ENCODE measurements around the gene PROKR1. TPM values are rescaled to one million over a fixed set of nuclear protein-coding genes. Genes with fewer than 3 reads are reported as not detected.

The PROKR1 gene
- total and polyA plus RNA-seq, 12 donors = 0.06 TPM; not detected in 11

GRCh38 chr2:68645523-68645922 is 2.1 kb downstream of the PROKR1 start:
- no peak overlapping the region for H3K27ac ChIP-seq
- DNase-seq (no peak), ATAC-seq (no peak)
- H3K4me1 ChIP-seq = peaks cover 0 to 16% (median 10%) of the 10 kb centered on the region in 9 donors
- TF ChIP-seq, protein P1, sequence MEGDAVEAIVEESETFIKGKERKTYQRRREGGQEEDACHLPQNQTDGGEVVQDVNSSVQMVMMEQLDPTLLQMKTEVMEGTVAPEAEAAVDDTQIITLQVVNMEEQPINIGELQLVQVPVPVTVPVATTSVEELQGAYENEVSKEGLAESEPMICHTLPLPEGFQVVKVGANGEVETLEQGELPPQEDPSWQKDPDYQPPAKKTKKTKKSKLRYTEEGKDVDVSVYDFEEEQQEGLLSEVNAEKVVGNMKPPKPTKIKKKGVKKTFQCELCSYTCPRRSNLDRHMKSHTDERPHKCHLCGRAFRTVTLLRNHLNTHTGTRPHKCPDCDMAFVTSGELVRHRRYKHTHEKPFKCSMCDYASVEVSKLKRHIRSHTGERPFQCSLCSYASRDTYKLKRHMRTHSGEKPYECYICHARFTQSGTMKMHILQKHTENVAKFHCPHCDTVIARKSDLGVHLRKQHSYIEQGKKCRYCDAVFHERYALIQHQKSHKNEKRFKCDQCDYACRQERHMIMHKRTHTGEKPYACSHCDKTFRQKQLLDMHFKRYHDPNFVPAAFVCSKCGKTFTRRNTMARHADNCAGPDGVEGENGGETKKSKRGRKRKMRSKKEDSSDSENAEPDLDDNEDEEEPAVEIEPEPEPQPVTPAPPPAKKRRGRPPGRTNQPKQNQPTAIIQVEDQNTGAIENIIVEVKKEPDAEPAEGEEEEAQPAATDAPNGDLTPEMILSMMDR (IDR thresholded peaks at IDR 0.05) = no peak
- H3K4me3 ChIP-seq = no peak overlapping the region
- no peaks in the 10 kb centered on the region for H3K36me3 ChIP-seq
- intact Hi-C loops (cut with DNase I) = no loop called here
- peaks cover 3 to 89% (median 67%) of the 10 kb centered on the region in 7 donors for H3K27me3 ChIP-seq
- H3K9me3 ChIP-seq = peaks cover 0 to 12% (median 0%) of the 10 kb centered on the region in 11 donors

DNA sequence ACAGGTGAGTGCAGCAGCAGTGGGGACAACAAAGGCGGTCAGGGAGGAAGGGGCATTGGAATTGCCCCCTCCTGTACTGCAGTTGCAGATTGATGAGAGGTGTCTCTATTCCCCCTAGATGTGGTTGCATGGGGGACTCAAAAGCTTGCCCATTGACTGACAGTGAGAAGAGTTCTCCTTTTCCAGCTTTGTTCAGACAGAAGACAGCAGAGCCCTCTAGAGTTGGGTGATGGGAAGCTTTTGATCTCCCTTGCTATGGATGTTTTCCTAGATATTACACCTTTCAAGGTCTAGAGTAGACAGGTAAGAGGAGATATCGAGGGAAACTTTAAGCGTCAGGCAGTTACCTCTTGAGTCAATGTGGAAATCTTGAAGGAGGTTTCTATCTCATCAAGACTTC is 2.9 kb downstream of the PROKR1 start:
- DNase-seq (no peak), ATAC-seq (no peak)
- Histone ChIP-seq H3K9me3 (peaks cover 0 to 6% (median 0%) of the 10 kb centered on the region in 11 donors), H3K4me1 (peaks cover 0 to 16% (median 10%) of the 10 kb centered on the region in 9 donors), H3K27ac (no peak overlapping the region), H3K4me3 (no peak overlapping the region), H3K27me3 (peaks cover 3 to 82% (median 60%) of the 10 kb centered on the region in 7 donors), H3K36me3 (no peaks in the 10 kb centered on the region)
- intact Hi-C loops (cut with DNase I) = no loop called here
- TF ChIP-seq, protein P1 (IDR thresholded peaks at IDR 0.05) = peak in 1 of 9 donors; percentile 11
- 90 to 93% methylated on average over 3 of the region's 3 CpGs for WGBS, 2 donors

GRCh38 chr2:68650645-68651044 is 7.3 kb downstream of the PROKR1 start:
- TF ChIP-seq, protein P1 (IDR thresholded peaks at IDR 0.05) = no peak
- Histone ChIP-seq H3K27me3 (peaks cover 0 to 40% (median 22%) of the 10 kb centered on the region in 7 donors), H3K27ac (no peak overlapping the region), H3K4me3 (no peak overlapping the region), H3K9me3 (no peaks in the 10 kb centered on the region), H3K4me1 (peaks cover 0 to 21% (median 0%) of the 10 kb centered on the region in 9 donors), H3K36me3 (no peaks in the 10 kb centered on the region)
- ATAC-seq (no peak), DNase-seq (no peak)
- intact Hi-C loops (cut with DNase I) = no loop called here
- 98 to 100% methylated on average over 1 of the region's 1 CpG for WGBS, 2 donors

- Histone ChIP-seq H3K27me3 (peaks cover 0 to 26% (median 9%) of the 10 kb centered on the region in 7 donors), H3K27ac (no peak overlapping the region), H3K4me1 (peaks cover 0 to 21% (median 0%) of the 10 kb centered on the region in 9 donors), H3K36me3 (no peaks in the 10 kb centered on the region), H3K4me3 (no peak overlapping the region), H3K9me3 (no peaks in the 10 kb centered on the region)
- ATAC-seq (no peak), DNase-seq (no peak)
- intact Hi-C loops (cut with DNase I) = no loop called here
- TF ChIP-seq, protein P1 (IDR thresholded peaks at IDR 0.05) = no peak
- 76 to 80% methylated on average over 9 of the region's 9 CpGs for WGBS, 2 donors
These were observed 9.7 kb downstream of the PROKR1 start for GRCh38 chr2:68653034-68653433.
